HG02798 (cell line): ENCODE measurements around the gene MTCL1.

Source experiments
- ATAC-seq: cut with Tn5 transposase; IDR thresholded peaks from one replicate; pipeline ENCODE4 v1.9.1; 2021; ENCODE audit warnings: mild to moderate bottlenecking; ENCODE audit not compliant: unreplicated experiment, poor library complexity

Gene MTCL1

DNA sequence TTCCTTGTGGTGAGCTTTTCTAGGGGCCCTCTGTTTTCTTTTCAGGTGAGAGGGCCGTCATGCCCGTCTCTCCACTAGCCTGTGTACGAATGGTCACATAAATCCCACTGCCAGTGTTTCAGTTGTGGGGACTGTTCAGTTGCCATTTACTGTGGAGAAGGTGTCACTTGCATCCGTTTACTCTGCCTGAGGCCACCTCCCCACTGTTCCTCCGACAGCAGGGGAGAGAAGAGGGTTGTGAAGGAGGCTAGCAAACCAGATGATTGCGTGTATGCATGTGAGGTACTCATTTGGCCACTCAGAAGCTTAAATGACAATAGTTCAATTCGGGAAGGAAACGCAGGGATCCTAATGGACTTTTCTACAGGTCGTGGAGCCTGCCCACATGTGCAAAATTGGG lies 3.3 kb downstream of the MTCL1 start:
- no peak for ATAC-seq

DNA sequence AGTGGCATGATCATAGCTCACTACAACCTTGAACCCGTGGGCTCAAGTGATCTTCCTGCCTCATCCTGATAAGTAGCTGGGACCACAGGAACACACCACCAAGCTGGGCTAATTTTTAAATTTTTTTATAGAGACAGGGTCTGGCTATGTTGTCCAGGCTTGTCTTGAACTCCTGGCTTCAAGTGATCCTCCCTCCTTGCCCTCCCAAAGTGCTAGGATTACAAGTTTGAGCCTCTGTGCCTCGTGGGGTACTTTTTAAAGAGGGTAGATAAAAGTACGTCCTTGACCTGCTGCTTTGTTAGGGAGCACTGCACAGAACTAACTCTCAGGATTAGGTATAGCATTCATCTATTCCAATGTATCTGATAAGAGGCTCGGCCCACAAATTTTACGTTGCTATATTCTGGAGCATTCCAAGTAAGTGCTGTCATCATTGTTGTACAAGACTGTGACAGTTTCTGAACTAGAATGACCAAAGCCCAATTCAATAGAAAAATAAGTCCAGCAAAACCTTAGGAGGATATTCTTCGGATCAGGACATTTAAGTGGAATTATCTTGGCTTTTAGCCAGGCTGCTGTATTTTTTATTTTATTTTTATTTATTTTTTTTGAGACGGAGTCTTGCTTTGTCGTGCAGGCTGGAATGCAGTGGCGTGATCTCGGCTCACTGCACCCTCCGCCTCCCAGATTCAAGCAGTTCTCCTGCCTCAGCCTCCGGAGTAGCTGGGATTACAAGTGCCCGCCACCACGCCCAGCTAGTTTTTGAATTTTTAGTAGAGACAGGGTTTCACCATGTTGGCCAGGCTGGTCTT lies 4.1 kb downstream of the MTCL1 start:
- ATAC-seq, result no peak

DNA sequence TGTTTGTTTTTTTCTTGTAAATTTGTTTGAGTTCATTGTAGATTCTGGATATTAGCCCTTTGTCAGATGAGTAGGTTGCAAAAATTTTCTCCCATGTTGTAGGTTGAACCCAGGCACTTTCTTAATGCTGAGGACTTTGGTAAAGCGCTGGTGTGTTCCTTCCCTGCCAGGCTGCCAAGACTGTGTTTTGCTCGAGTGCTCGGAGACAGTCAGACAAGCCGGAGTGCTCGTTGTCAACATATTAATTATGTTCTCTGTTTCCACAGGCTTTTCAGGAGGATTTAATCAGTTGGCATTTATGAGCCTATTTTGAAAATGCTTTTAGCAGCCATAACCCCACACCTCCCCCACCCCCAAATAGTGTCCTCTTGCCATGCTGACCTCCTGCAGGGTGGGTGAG lies 6.4 kb downstream of the MTCL1 start:
- ATAC-seq, result no peak

DNA sequence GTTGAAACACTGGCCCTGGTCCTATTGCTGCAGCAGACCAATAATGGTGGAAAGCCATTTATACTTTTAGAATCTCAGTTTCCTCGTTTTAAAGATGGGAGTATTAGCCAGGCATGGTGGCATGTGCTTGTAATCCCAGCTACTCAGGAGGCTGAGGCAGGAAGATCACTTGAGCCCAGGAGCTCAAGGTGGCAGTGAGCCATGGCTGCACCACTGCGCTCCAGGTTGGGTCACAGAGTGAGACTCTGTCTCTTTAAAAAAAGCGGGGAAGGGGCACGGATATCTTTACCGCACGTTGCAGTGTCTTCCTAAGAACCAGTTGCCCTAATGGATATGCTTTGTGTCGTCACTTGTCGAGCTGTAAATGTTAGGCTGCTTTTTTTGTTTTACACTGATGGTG lies 8.3 kb downstream of the MTCL1 start:
- no peak for ATAC-seq

DNA sequence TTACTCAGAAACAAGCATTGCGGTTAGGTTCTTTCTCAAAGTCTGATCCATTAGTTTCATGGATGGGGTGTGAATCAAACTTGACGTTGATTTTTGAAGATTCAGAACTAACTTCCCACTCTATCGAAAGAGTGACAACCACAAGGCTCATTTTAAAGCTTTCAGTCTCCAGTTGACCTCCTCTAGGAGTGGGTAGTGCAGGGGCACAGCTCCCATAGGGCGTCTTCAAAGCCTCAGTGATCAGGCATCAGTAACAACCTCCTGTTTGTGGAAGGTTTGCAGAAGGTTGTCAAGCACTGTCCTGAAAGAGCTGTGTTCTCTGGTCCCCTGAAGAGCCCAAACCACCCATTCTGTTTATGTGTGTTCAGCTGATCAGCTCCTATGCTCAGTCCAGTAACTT lies 10.2 kb downstream of the MTCL1 start:
- no peak for ATAC-seq

DNA sequence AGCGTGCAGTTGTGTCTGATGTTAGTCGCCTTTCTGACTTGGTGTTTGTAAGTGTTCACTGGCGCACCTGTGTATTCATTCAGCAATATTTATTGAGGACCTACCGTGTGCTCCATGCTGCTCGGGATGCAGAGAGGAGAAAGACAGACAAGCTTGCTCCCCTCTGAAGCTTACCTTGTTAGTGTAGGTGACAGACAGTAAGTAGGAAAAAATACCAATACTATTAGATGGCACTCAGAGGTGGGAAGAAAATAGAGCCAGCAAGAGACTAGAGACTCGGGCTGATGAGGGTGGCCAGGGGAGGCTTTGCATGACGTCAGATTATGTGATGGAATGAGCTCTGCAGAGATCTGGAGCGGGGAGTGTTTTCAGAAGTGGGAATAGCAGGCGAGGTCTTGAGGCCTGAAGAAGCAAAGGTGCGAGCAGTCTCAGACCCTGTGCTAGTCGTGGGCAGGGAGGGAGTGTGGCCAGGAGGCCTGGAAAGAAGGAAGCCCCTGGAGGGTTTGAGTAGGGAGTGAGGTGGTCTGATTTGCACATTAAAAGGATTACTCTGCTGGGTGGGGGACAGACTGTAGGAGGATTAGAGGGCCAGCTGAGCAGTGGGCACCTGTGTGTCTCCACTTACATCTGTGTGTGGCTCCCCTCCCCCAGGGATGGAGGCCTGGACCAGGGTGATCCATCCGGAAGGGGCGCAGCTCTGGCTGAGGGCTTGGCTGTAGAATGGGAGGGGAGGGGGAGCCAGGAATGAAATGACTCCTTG lies 11.8 kb downstream of the MTCL1 start:
- ATAC-seq, result no peak

DNA sequence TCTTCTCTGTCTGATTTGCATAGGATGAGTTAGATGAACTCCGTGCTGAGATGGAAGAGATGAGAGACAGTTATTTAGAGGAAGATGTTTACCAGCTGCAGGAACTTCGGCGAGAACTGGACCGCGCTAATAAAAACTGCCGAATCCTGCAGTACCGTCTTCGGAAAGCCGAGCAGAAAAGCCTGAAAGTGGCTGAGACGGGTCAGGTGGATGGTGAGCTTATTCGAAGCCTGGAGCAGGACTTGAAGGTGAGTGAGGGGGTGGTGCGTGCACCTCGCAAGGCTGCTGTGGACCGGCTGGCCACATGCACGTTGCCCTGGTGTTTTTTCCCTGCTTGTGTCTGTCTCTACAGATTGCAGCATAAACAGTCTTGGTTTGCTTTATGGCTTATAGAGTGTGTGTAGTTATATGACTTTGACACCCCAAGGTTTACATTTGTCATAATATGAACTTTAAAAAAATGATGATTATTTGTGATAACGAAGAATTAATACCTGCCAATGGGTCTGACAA lies 13.1 kb downstream of the MTCL1 start:
- no peak for ATAC-seq

DNA sequence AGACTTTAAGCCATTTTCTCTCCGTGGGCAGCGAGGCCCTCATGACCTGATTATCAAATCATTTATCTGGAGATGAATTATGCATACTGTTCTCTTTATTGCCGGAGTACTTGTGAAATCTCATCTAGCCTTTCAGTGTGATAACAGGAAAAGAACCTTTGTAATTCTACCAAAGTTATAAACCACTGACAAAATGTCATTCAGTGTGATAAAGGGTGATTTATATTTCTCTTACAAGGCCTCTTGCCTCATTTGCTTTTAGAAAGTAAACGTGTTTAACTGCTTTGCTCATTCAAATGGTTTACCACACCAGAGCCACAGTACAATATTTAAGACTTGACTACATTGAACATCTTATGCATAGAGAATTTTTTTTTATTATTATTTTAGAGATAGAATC lies 13.8 kb downstream of the MTCL1 start:
- no peak for ATAC-seq

DNA sequence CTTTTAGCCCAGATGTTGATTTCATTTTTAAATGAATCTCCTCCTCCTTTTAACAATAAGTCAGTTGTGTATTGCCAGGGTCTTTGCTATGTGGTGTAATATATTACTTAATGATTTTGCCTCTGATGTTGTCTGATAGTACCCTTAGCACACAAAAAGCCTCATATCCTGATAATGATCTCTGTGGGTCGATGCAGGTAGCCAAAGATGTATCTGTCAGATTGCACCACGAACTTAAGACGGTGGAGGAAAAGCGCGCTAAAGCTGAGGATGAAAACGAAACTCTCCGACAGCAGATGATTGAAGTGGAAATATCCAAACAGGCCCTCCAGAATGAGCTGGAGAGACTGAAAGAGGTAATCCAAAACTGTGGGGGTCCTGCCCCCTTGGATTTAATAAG lies 14.8 kb downstream of the MTCL1 start:
- ATAC-seq, result no peak

DNA sequence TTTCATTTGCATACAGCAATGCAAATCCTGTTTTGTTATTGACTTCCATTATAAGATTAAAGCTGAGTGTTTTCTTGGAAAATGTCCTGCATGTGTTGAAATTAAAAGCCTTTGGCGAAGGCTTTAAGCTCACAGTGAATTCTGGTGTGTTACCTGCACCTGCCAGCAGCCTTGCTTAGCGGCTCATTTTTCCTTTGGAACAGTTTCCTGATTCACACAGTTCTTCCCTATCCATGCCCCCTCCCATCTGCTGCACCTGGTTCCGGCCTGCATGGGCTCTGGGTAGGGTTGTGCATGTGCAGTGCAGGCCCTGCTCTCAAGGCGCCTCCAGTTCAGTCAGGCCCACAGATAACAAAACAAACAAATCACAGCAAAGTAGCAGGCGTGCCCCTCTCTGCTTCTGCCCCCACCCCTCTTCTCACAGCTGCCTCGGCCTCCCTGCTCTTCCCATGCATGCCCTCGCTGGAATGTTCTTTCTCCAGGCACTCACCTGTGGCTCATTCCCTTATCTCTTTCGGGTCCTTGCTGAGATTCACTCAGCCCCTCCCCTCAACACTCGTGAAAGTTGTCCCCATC lies 15.8 kb downstream of the MTCL1 start:
- no peak for ATAC-seq

DNA sequence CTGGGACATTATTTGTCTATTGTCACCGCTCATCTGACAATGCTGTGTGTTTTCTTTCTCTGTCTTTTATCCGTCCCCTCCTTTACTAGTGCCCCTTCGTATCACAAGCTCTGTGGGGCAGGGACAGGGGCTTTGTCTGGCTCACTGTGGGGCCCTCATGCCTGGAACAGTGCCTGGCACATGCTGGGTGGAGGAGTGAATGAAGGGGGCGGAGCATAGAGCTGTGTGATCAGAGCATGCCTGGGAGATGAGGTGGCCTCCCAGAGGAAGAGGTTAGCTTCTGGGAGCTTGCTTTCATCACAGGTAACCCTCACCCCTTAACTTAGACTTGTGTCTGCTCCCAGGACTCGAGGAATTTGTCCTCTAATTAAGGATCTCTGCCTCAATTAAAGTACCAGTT lies 16.4 kb downstream of the MTCL1 start:
- no peak for ATAC-seq

DNA sequence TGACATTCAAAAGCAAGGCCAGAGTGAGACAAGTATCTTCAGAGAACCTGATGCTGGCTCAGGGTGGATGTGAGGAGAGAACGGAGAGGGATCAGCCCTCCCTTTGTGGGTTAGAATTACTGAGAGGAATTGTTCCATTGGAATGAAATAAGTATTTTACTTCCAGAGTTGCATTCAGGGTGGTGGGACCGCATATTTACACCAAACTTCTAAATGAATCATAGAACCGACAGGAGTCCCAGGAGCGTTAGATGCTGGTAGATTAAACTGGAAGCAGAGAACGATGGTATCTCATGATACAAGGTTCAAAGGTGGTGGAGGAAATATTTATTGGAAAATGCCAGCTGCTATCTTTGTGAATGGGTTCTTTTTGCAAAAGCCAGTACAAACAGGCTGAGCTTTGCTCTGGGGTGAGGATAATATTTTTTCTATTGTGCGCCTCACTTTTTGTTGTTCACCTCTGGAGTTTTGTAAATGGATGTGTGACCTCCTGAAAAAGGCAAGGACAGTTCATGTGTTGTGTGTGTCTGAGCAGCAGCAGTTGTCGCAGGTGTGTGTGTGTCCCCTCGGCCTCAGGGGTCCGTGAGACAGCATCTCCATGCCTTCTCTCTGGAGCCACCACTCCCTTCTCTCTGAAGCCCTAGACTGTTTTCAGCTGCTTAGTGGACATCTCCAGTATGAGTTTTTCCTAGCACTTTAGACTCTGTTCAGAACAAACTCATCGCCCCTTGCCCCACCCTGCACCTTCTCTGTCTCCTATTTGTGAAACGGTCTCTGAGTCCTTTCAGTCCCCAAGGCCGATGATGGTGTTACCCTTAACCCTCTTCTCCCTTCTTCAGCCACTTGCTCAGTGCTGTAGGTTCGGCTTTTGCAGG lies 17.8 kb downstream of the MTCL1 start:
- no peak for ATAC-seq

DNA sequence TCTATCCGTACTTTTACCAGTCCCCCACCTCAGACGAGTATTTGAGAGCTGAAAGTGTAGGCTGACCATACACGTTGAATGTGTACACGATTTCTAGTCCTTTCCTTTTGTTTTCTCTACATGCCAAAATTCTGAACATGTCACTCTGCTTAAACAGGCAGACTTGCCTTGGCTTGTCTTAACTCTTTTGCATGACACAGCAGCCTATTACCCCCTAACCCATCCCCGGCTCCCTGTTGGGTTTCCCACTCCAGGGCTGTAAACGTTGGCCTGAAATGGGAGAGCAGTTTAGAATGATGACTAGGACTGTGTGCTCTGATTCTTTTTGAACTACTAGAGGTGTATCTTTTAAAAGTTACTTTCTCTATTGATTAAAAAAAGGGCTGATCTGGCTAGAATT lies 19.1 kb downstream of the MTCL1 start:
- no peak for ATAC-seq

DNA sequence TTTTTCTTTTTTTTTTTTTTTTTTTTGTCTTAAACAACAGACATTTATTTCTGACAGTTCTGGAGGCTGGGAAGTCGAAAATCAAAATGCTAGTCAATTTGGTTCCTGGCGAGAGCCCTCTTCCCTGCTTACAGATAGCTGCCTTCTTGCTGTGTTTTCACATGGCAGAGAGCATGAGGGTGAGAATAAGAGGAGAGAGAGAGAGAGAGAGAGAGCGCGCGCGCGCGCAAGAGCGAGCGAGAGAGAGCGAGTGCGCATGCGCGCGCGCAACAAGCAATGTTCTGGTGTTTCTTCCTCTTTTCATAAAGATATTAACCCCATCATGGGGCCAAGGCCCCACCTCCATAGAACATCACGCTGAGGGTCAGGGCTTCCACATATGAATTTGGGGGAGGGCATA lies 20.9 kb downstream of the MTCL1 start:
- no peak for ATAC-seq

DNA sequence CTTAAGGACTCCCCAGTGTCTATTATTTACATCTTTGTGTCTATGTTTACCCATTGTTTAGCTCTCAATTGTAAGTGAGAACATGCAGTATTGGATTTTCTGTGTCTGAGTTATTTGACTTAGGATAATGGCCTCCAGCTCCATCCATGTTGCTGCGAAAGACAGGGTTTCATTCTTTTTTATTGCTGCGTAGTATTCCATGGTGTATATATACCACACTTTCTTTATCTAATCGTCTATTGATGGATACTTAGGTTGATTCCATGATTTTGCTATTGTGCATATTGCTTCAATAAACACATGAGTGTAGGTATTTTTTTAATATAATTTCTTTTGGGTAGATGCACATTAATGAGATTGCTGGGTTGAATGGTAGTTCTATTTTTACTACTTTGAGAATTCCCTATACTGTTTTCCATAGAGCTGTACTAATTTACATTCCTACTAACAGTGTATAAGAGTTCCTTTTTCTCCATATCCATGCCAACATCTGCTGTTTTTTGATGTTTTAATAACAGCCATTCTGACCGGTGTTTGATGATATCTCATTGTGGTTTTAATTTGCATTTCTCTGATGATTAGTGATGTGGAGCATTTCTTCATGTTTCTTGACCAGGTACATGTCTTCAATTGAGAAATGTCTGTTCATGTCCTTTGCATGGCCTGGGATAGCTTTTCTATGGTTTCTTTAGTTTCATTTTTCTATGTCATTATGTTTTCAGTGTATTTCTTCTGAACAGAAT lies 21.8 kb downstream of the MTCL1 start:
- no peak for ATAC-seq

DNA sequence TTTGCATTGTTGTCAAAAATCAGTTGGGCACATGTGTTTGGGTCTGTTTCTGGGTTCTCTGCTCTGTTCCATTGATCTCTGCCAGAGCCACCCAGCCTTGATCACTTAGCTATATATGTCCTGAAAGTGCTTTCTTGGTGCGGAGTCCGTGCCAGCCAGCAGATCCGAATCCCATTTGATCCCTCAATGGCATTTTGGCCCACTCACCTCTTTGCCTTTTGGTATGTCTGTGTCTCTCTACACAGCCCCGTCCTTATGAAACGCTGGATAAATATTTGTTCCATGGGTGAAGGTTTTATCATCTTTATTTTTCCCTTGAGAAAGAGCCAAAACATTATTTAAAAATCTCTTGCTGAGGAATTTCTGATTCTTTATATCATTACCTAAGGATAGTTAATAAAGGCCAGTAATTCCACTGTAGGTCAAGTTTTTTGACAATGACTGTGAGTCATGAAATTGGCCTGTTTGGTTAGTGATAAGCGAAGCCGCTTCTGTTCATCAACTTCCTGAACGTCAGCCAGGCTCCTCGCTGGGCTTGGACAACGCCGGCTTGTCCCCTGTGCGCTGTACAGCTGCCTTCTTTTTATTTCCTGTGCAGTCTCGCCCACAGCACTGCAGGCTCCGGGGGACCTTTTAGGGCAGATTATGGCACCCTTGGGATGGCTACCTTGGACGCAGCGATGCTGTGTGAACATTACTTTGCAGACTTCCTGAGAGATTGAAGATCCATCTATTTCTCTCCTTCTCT lies 24.9 kb downstream of the MTCL1 start:
- no peak for ATAC-seq

DNA sequence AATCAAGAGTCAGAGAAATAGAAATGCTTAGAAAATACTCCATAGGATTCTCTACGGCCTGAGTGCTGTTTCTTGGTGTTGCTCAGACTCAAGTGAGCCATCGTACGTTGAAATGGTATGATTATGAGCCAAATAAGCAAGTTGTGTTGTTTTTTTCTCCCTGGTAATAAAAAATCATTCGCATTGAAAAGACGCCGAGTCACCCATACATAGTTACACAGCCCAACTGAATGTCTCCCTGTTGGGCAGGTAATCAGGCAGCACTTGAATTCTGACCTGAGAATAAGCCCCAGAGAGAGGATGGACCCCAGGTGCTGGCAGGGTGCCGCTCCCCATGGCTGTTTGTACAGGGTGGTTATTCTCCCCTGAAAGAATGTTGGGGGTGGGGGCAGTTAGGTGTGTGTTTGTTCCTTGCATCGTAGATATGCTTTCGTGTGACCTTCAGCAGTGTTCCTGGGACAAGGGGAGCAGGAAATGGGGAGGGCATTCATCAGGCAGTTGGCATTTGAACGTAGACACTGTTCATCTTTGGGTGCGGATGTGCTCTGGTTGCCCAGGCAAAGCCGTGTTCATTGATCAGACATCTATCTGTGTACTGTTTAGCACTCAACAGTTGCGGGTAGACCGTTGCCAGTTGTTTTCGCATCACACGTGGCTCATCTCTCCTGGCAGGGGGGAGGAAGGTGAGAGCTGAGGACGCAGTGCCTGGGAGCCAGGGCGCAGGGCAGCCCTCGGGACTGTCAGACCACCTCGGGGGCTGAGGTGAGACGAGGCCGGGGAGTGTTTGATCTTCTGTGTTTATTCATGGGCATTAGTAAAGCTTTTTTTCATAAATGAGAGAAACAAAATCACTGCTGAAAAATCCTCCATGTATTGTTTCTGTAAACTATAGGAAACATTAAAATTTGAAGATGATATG lies 27.3 kb downstream of the MTCL1 start:
- no peak for ATAC-seq

DNA sequence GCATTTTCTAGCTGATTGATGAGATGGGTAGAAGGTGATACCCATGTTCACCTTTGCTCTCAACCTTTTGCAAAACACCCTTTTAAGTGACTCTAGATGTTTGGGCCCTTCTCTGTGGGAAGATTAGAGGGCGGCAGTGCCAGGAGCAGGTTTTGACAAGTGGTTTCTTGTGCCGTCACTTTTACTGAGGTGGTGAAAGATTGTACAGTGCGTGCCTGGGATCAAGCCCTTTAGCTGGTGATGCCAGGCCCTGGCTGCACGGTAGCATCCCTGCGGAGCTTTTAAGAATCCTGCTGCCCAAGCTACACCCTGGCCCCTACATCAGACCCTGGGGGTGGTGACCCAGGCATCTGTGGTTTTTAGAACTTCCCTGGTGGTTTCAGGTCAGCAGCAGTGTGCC lies 29.1 kb downstream of the MTCL1 start:
- ATAC-seq, result no peak
